Type B pancreatic cell (in vitro differentiated cells): ENCODE data around the gene MORN1. TPM values are rescaled to one million over a fixed set of nuclear protein-coding genes. Genes with fewer than 3 reads are reported as not detected.

Experiments used
- DNase-seq: peaks from one replicate; pipeline ENCODE4 v3.0.0; 2021; ENCODE audit warnings: mixed read lengths; ENCODE audit not compliant: unreplicated experiment; ENCODE audit errors: extremely low spot score
- H3K27ac Mint-ChIP-seq: 2 replicates; pipeline ENCODE4 v1.8.0; 2021; ENCODE audit warnings: mild to moderate bottlenecking, mixed read lengths
- H3K27me3 Mint-ChIP-seq: 2 replicates; pipeline ENCODE4 v1.8.0; 2021; ENCODE audit warnings: mixed read lengths
- H3K36me3 Mint-ChIP-seq: 2 replicates; pipeline ENCODE4 v1.8.0; 2021; ENCODE audit warnings: mixed read lengths
- H3K4me1 Mint-ChIP-seq: one replicate; pipeline ENCODE4 v1.8.0; 2021; ENCODE audit warnings: mixed read lengths; ENCODE audit not compliant: unreplicated experiment
- H3K4me3 Mint-ChIP-seq: 2 replicates; pipeline ENCODE4 v1.8.0; 2021; ENCODE audit warnings: mild to moderate bottlenecking, mixed read lengths
- H3K9me3 Mint-ChIP-seq: 2 replicates; pipeline ENCODE4 v1.8.0; 2021; ENCODE audit warnings: mixed read lengths
- total RNA-seq: library from RNA; stranded (reverse); gene quantifications from 2 replicates; pipeline ENCODE4 v1.2.1, GENCODE V29; 2021; ENCODE audit warnings: low replicate concordance
- TF ChIP-seq, protein P1 (sequence below): fragments of 200-600 bp; sonication (generic); conservative IDR thresholded peaks from 2 replicates; pipeline ENCODE4 v1.5.0; 2021; ENCODE audit warnings: antibody characterized with exemption, mild to moderate bottlenecking

MORN1 gene
- total RNA-seq, 1 donor from 2014 or later, result 27.5 TPM

DNA sequence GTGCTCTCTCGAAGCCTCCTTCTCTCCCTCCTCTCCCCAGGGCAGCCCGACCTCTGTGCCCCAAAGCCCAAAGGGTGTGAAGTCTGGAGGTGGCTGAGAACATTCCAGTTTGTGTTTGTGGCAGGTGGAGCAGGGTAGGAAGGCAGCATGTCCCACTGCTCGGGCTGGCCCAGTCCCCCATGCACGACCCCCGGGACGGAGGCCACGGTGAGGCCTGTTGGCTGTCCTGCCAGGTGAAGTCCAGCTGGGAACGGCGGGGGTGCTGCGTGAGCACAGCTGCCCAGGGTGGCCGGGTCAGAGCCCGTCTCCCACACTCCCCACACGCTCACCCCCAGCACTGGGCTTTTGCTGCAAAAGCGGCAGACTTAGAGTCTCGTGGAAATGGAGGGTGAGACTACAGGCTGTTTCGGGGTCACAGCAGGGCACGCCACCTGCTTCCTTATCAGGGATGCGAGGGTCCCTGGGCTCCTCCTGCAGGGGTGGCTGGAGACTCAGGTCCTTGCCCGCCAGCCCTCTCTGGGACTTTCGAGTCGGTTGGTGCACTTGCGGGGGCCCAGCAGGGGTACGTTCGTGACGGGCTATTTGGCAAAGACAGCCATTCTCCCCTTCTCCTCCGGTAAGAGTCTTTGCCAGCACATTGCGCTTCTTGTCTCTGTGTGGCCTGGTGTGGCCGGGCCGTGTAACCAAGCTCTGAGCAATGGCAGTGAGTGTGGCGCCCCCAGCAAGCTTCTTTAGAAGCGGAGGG is 40.3 kb downstream of the MORN1 start:
- TF ChIP-seq, protein P1, sequence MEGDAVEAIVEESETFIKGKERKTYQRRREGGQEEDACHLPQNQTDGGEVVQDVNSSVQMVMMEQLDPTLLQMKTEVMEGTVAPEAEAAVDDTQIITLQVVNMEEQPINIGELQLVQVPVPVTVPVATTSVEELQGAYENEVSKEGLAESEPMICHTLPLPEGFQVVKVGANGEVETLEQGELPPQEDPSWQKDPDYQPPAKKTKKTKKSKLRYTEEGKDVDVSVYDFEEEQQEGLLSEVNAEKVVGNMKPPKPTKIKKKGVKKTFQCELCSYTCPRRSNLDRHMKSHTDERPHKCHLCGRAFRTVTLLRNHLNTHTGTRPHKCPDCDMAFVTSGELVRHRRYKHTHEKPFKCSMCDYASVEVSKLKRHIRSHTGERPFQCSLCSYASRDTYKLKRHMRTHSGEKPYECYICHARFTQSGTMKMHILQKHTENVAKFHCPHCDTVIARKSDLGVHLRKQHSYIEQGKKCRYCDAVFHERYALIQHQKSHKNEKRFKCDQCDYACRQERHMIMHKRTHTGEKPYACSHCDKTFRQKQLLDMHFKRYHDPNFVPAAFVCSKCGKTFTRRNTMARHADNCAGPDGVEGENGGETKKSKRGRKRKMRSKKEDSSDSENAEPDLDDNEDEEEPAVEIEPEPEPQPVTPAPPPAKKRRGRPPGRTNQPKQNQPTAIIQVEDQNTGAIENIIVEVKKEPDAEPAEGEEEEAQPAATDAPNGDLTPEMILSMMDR, result no peak
- no peaks in the 10 kb centered on the region for H3K36me3 Mint-ChIP-seq

DNA sequence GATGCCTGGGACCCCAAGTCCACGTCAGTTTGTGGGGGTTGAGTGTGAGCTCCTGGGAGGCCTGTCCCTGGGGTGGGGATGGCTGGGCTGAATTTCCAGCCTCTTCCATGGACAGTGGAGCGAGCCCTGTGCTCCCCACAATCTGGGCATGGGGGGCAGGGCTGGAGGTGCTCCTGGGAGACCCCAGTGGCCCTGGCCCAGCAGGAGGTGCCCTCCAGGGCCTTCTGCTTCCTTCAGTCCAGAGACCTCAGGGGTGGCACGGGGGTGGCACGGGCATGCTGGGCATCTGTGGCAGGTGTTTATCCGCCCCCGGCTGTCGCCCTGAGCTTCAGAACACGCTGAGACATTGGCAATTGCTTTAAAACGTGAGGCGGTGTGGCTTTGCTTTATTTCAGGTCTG is 40.9 kb downstream of the MORN1 start:
- no peak for DNase-seq
- no peaks in the 10 kb centered on the region for H3K27me3 Mint-ChIP-seq
- H3K4me3 Mint-ChIP-seq, result no peak overlapping the region
- no peaks in the 10 kb centered on the region for H3K9me3 Mint-ChIP-seq
- H3K4me1 Mint-ChIP-seq, result peaks cover 9% of the 10 kb centered on the region
- TF ChIP-seq, protein P1, result no peak
- no peaks in the 10 kb centered on the region for H3K36me3 Mint-ChIP-seq
- no peak overlapping the region for H3K27ac Mint-ChIP-seq

More for the DNA sequence above, 40.3 kb downstream of the MORN1 start:
- no peak overlapping the region for H3K4me3 Mint-ChIP-seq
- peaks cover 9% of the 10 kb centered on the region for H3K4me1 Mint-ChIP-seq
- H3K27ac Mint-ChIP-seq, result no peak overlapping the region
- no peaks in the 10 kb centered on the region for H3K9me3 Mint-ChIP-seq
- H3K27me3 Mint-ChIP-seq, result no peaks in the 10 kb centered on the region
- DNase-seq, result no peak

GRCh38 chr1:2349806-2350205 is 41.5 kb downstream of the MORN1 start:
- Mint-ChIP-seq H3K36me3 (no peaks in the 10 kb centered on the region), H3K4me3 (no peak overlapping the region), H3K27ac (no peak overlapping the region), H3K27me3 (no peaks in the 10 kb centered on the region), H3K4me1 (peaks cover 9% of the 10 kb centered on the region), H3K9me3 (no peaks in the 10 kb centered on the region)
- DNase-seq, result no peak
- TF ChIP-seq, protein P1, result no peak

DNA sequence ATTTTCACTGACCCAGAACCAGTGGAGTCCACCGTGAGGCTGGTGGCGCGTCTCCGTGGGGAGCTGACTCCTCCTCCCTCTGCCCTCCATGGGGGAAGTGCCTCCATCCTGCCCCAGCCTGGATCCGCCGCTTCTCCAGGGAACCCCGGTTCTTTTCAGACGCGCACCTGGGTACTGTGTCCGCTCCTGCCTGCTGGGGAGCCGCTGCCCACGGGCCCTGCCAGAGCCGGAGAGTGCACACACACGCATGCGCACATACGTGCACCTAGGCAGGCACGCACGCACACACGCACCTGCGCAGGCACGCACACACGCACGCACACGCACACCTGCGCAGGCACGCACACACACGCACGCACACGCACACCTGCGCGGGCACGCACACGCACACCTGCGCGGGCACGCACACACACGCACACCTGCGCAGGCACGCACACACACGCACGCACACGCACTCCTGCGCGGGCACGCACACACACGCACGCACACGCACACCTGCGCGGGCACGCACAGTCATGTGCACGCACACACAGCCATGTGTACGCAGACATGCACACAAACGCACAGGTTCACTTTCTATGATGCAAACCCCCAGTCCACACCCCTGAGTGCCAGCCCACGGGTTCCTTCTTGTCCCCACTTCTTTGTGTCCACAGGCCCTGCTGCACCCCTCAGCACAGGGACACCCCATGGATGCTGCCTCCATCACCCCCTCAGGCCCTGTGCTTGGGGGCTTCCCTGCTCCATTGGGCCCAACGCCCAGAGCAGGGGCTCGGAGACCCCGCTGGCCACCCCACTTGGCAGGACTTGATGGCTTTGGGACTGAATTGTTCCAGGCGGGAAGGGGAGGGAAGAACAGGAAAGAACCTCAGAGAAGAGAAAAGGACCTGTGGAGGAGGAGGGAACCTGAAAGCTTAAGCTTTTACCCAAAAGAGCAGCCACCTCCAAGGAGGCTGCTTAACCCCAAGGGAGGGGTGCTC is 42.7 kb downstream of the MORN1 start:
- no peaks in the 10 kb centered on the region for H3K27me3 Mint-ChIP-seq
- H3K4me3 Mint-ChIP-seq, result no peak overlapping the region
- H3K27ac Mint-ChIP-seq, result no peak overlapping the region
- H3K4me1 Mint-ChIP-seq, result peaks cover 9% of the 10 kb centered on the region
- no peak for DNase-seq
- H3K36me3 Mint-ChIP-seq, result no peaks in the 10 kb centered on the region
- TF ChIP-seq, protein P1, result no peak
- no peaks in the 10 kb centered on the region for H3K9me3 Mint-ChIP-seq

DNA sequence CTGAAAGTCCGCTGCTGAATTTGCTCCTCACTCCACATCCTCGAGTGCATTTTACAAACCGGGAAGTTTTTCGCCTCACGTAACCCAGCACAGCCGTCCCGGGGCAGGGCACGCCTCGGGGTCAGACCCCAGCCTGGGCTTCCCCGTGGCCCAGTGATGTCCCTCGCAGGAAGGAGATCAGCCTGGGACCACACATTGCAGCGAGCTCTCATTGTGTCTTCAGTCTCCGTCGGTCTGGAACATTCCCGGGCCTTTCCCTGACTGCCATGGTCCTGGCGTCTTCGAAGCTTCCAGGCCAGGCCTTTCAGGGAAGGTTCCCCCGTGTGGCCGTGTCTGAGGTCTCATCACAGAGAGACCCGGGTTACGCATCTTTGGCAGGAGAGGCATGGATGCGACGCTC is 43.5 kb downstream of the MORN1 start:
- Mint-ChIP-seq H3K27ac (no peak overlapping the region), H3K27me3 (no peaks in the 10 kb centered on the region), H3K4me3 (no peak overlapping the region), H3K9me3 (no peaks in the 10 kb centered on the region), H3K36me3 (no peaks in the 10 kb centered on the region), H3K4me1 (peaks cover 9% of the 10 kb centered on the region)
- no peak for DNase-seq
- TF ChIP-seq, protein P1, result no peak
